Measurements from ENCODE around the gene PRELP.
"Not testable (repeated sequence)": the region's sequence is repeated elsewhere in the genome, so short reads cannot be mapped to it uniquely, and the experiment has no call there.

PRELP gene

DNA sequence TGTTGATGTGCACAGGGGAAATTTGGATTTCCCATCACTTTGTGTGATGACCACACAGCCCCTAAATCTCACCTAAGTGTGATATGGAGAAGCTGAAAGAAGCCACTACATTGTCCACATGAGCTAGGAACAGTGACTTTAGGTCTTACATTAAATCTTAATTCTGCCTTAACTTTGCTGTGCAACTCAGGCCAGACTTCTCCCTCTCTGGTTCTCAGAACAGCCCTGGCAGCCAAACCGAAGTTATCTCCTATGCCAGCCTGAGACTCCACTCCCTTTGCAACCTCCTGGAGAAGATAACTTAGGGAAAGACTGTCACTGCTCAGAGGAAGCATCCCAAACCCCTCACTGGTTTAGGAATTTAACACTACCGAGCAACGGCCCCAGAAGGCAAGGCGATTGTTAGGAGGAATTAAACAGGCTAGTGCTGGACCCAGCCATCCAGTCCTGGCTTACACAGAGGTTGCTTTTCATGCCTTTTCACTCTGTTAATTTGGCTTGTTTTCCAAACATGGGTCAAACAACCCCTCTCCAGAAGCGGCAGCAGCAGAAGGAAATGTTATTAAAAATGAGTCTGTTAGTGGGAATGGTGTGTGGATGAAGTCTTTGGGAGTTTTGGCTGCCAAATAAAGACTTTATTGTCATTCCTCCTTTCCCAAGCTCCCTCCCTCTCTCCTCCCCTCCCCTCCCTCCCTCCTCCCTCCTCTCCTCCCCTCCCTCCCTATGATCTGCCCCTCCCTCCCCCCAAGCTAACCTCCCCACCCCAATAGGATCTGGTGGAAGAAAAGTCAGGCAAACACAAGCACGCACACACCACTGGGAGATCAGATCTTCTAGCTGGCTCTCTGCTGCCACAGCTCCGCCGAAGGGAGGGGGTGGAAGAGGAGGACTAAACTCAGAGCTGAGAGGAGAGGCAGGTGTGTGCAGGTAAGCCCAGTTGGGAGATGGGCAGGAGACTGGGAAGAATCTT lies at the start of gene PRELP:
Gene PRELP (plus strand): TSS at position 795 of the 970 bp plus-strand sequence. CDS start 7,379 bp downstream, outside the sequence.
- no peak for DNase-seq

GRCh38 chr1:203426366-203426765 lies 49.2 kb upstream of the PRELP start:
- DNase-seq, result no peak

- no peak for DNase-seq
These were observed 48.7 kb upstream of the PRELP start for GRCh38 chr1:203426870-203427269.

- DNase-seq, result no peak
These were observed 48.2 kb upstream of the PRELP start for GRCh38 chr1:203427451-203427850.

GRCh38 chr1:203428981-203429599 lies 46.5 kb upstream of the PRELP start:
- DNase-seq, result no peak

DNA sequence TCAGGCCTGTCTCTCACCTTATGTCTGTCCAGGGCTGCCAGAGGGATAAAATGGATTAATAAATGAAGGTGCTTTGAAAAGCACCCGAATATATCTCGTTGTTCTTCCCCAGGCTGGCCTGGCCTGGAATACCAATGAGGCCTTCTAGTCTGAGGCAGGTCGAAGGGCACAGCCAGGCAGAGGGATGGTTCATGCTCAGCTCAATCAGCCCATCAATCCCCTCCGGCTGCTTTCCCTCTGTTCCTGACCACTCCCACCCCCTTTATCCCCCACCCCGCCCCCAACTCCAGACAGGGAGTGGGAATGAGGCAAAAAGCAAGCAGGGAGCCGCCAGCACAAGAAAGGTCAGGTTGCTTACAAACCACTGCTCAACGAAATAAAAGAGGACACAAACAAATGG lies 40.0 kb upstream of the PRELP start:
- no peak for DNase-seq

GRCh38 chr1:203437696-203438315 lies 37.8 kb upstream of the PRELP start:
- no peak for DNase-seq

- DNase-seq, result no peak
These were observed 36.4 kb upstream of the PRELP start for GRCh38 chr1:203439131-203439730.

DNA sequence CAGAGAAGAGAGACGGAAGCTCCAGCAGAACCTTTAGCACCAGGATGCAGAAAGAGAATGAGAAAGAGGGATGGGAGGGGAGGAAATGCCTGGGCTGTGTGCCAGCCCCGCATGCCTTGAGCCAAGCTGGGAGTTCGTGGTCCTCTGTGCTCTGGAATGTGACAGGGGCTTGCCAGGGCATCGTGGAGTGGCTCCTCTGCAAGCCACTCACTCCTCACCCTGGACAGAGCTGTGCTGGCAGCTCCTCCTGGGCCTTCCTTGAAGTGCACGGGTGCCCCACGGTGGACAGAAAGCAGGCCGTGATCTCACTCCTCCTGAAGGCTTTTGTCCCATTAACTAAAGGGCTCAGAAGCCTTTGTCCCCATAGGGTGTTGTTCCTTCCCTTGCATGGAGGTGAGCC lies 34.8 kb upstream of the PRELP start:
- DNase-seq, result no peak

DNA sequence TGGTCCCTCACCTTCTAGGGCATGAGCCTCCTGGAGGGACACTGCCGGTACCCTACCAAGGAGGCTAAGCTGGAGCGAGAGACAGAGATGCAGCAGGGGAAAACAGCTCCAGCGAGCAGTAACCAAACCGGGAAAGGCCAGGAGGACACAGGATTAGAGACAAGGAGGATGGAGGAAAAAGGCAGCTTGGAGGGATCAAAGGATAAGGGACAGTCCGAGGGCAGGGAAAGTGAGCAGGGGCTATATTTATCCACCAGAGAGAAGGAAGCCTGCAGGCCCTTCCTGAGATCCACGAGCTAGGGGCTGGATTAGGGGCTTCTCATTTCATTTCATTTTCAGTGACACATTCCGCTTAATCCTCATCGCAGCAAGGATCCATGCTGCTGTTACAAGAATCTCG lies 33.8 kb upstream of the PRELP start:
- DNase-seq, result no peak

DNA sequence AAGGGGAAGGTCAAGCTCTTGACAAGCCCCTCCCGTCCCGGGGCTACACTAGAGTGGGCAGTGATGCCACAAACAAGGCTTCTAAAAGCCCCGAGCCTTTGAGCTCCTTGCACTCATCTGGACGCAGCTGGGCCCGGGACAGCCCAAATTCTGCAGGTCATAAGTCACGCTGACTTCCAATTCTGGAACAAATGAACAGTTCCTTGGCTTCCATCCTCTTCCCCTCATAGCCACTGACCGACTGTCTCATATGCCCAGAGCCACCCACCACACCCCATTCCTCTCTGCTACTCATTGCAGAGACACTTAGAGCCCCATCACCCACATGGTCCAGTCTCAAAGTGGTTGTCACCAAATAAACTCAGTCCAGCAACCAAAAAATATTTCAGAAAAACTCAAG lies 32.8 kb upstream of the PRELP start:
- no peak for DNase-seq

DNA sequence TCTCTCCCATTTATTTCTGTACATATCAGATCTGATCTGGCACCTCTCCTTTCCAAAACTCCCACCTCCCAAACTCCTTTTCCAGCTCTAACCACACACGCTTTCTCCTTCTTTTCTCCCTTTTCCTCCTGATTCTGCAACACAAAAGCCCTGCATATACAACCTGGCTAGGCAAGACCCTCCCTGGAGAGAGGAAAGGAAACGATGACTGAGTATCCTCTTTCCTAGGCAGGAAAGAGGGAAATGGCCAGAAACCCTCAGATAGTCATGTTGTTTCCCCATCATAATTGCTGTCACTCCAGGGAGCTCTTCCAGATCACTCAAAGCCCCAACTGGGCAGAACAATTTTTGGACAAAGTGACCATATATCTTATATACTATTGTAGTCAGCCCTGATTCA lies 32.3 kb upstream of the PRELP start:
- DNase-seq, result no peak

DNA sequence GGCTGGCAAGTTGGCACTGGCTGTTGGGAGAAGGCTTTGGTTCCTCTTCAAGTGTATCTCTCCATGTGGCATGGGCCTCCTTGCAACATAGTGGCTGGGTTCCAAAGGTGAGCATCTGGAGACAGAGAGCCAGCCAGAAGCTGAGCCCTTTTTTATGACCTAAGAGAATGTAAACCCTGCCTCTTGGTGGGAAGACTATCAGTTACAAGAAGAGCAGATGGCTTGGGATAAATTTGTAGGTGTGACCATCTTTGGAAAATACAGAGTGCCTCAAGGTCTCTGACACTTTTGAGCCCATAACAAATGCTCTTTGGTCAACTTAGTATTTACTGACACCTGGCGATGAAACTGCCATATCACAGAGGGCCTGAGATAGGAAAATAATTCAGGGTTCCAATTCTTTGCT lies 31.4 kb upstream of the PRELP start:
- no peak for DNase-seq

- DNase-seq, result no peak
These were observed 28.5 kb upstream of the PRELP start for GRCh38 chr1:203447151-203447550.

DNA sequence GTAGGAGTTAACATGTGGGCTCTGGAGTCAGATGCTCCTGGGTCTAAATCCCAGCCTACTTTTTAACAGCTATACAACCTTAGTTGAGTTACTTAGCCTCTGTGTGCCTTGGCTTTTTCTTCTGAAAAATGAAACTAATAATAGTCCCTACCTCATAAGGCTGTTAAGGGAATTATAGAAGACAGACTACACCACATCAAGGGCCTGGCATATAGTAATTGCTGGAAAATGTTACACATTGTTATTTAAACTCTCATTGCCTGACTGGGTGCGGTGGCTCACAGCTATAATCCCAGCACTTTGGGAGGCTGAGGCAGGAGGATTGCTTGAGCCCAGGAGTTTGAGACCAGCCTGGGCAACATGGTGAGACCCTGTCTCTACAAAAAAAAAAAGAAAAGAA lies 28.0 kb upstream of the PRELP start:
- DNase-seq, result not testable (repeated sequence)

- no peak for DNase-seq
These were observed 27.0 kb upstream of the PRELP start for GRCh38 chr1:203448521-203449061.

DNA sequence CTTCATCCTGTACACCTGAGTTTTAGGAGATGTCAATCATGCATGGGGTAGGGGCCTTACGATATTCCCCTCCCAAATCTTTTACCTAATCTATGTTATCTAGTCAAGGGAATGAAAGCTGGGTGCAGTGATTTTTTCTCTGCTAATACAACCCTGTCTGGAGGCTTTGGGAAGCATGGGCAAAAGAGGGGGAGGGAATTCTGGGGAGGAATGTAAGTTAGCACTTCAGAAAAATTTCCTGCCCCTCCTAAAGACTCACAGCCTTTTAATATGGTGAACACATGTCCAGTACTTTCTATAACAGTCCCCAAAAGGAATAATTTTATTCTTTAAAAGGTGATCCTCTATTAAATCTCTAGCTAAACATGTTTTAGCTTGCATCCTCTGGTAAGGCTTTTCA lies 25.6 kb upstream of the PRELP start:
- no peak for DNase-seq

GRCh38 chr1:203450479-203451149 lies 25.0 kb upstream of the PRELP start:
- DNase-seq, result no peak

DNA sequence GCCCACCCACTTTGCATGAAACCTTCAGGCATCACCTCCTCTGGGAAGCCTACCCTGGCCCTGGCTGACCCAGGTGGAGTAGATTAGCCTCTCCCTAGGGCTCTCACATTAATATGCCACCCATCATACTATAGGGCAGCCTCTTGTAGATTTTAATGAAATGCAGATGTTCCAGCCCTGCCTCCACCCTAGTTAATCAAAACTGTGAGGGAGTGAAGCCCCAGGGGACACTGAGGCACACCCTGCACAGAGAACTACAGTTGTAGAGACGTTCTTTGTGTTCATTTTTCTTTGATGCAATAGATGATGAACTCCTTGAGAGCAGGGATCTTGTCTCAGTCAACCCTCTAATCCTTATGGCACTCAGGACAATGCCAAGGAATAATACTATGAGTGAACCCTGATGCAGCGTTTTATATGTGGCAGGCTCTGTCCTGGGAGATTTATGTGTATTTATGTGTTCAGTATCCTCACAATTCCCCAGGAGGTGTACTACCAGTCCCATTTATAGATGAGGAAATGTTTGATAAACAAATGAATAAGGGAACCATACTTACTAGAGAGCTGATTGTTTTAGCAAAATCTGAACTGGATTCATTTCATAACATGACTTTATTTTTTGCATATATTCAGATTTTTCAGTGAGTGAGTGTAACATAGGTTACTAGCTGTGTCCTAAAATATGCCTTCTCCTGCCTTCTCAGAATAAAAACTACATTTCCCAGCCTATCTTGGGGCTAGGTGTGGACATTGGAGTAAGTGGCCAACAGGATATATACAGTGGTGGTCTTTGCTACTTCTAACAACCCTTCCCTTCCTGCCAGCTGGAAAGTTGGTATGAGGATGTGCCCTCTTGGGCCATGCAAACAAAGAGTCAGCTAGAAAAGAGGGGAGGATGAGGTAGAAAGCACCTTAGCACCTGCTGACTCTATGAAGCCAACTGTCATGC lies 23.5 kb upstream of the PRELP start:
- no peak for DNase-seq

DNA sequence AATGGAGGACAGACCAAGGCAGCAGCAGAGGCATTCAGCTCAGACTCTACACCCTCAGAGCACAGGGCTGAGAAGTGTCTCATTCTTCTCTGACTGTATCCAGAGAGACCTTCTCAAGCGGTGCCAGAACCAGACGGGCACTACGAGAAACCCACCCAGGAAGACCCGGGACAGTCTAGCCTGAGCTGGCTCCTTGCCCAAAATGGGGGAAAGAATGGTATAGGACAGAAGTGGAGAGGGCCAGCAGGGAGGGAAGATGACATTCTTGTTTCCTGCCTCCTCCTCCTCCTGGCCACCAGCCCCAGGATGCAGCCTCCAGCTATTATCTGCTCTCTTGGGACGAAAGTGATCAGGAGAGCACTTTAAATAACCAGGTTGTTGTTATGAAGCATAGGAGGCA lies 22.6 kb upstream of the PRELP start:
- DNase-seq, result no peak

DNA sequence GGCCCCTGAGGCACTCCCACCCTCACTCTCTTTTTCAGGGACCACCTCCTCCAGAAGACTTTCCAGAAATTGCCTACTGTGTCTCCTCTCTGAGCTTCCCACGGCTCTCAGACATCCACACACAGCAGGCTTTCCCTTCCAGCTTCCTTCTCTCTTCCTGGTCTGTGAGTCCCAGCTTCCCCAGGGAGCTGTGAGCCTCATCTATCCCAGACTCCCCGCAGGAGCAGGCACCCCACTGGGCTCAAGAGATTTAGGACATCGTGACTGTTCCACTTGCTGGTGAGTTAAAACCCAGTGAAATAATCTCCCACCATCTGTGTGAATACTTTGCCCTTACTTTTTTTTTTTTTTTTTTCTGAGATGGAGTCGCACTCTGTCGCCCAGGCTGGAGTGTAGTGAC lies 22.0 kb upstream of the PRELP start:
- no peak for DNase-seq

Data from stimulated activated CD4-positive, alpha-beta T cell treated with anti-CD3 and anti-CD28 coated beads, Interleukin-1b, Interleukin-23, amount 100 ng/mL, for 48 hours (primary cell).